ENCODE measurements around the gene SUPT4H1.

Gene SUPT4H1

GRCh38 chr17:58337600-58338453, 14.2 kb downstream of the SUPT4H1 start:
- H2AK5ac ChIP-seq (ENCODE audit: low read length, severe bottlenecking), result no peak overlapping the region
- peak overlapping the region; percentile 61 to 93 for H2BK12ac ChIP-seq (ENCODE audit: low read length in 2 of 2)
- H4K91ac ChIP-seq (ENCODE audit: low read length), result peak overlapping the region; percentile 84
- H3K27me3 ChIP-seq (ENCODE audit: control insufficient read depth in 1 of 2, insufficient read depth in 1 of 2, low read length in 2 of 2), result no peaks in the 10 kb centered on the region
- no peaks in the 10 kb centered on the region for H3K36me3 ChIP-seq (ENCODE audit: control insufficient read depth in 1 of 2, insufficient read depth in 2 of 2, low read depth in 1 of 2, low read length in 2 of 2)
- peak overlapping the region; percentile 54 for H2AFZ ChIP-seq (ENCODE audit: low read depth, low read length)
- H3K4me3 ChIP-seq (ENCODE audit: insufficient read depth in 1 of 2, low read depth in 1 of 2, low read length in 2 of 2), result no peak overlapping the region
- peak; percentile 86 for DNase-seq
- no peak overlapping the region for H3K23ac ChIP-seq (ENCODE audit: low read length in 2 of 2)
- H2BK15ac ChIP-seq (ENCODE audit: low read depth, poor library complexity, severe bottlenecking), result peak overlapping the region; percentile 73
- H3K4ac ChIP-seq (ENCODE audit: low read depth in 1 of 2, low read length in 2 of 2), result peak overlapping the region; percentile 37 to 54
- H3K79me1 ChIP-seq (replicated peaks; ENCODE audit: low read length, poor library complexity, severe bottlenecking), result no peaks in the 10 kb centered on the region
- peak overlapping the region; percentile 58 for H3K9ac ChIP-seq (ENCODE audit: low read length)
- peaks cover 18% of the 10 kb centered on the region for H3K4me1 ChIP-seq (ENCODE audit: control insufficient read depth, insufficient read depth, low read depth, low read length)
- H2BK120ac ChIP-seq (ENCODE audit: low read depth, low read length), result peak overlapping the region; percentile 65
- H3K18ac ChIP-seq (ENCODE audit: low read depth in 1 of 2, low read length in 2 of 2), result peak overlapping the region; percentile 65 to 90
- H3K14ac ChIP-seq (ENCODE audit: low read length in 2 of 2), result peak overlapping the region in 1 of 2 experiments; percentile 6
- no peaks in the 10 kb centered on the region for H3K9me3 ChIP-seq (ENCODE audit: control insufficient read depth, low read length)
- peak overlapping the region; percentile 78 for H4K8ac ChIP-seq (ENCODE audit: low read length)
- no peak overlapping the region for H2BK5ac ChIP-seq (ENCODE audit: low read depth, low read length, poor library complexity, severe bottlenecking)
- 48% methylated on average over 22 of the region's 23 CpGs for WGBS
- no peak overlapping the region for H3K4me2 ChIP-seq (ENCODE audit: low read length, poor library complexity, severe bottlenecking)
- H3K27ac ChIP-seq (ENCODE audit: low read length, poor library complexity, severe bottlenecking), result peak overlapping the region; percentile 17

- Histone ChIP-seq H4K91ac (ENCODE audit: low read length) (peak overlapping the region; percentile 25), H2AK5ac (ENCODE audit: low read length, severe bottlenecking) (no peak overlapping the region), H3K9ac (ENCODE audit: low read length) (peak overlapping the region; percentile 58), H3K23ac (ENCODE audit: low read length in 2 of 2) (no peak overlapping the region), H3K9me3 (ENCODE audit: control insufficient read depth, low read length) (no peaks in the 10 kb centered on the region), H2BK15ac (ENCODE audit: low read depth, poor library complexity, severe bottlenecking) (no peak overlapping the region), H2BK5ac (ENCODE audit: low read depth, low read length, poor library complexity, severe bottlenecking) (no peak overlapping the region), H3K4me1 (ENCODE audit: control insufficient read depth, insufficient read depth, low read depth, low read length) (peaks cover 18% of the 10 kb centered on the region), H3K4me3 (ENCODE audit: insufficient read depth in 1 of 2, low read depth in 1 of 2, low read length in 2 of 2) (no peak overlapping the region), H3K4ac (ENCODE audit: low read depth in 1 of 2, low read length in 2 of 2) (no peak overlapping the region), H2BK120ac (ENCODE audit: low read depth, low read length) (no peak overlapping the region), H2BK12ac (ENCODE audit: low read length in 2 of 2) (no peak overlapping the region), H2AFZ (ENCODE audit: low read depth, low read length) (peak overlapping the region; percentile 8), H3K79me1 (replicated peaks; ENCODE audit: low read length, poor library complexity, severe bottlenecking) (no peaks in the 10 kb centered on the region), H3K36me3 (ENCODE audit: control insufficient read depth in 1 of 2, insufficient read depth in 2 of 2, low read depth in 1 of 2, low read length in 2 of 2) (no peaks in the 10 kb centered on the region), H3K27ac (ENCODE audit: low read length, poor library complexity, severe bottlenecking) (no peak overlapping the region), H3K27me3 (ENCODE audit: control insufficient read depth in 1 of 2, insufficient read depth in 1 of 2, low read length in 2 of 2) (no peaks in the 10 kb centered on the region), H3K14ac (ENCODE audit: low read length in 2 of 2) (peak overlapping the region in 1 of 2 experiments; percentile 6), H4K8ac (ENCODE audit: low read length) (peak overlapping the region; percentile 78), H3K18ac (ENCODE audit: low read depth in 1 of 2, low read length in 2 of 2) (peak overlapping the region; percentile 65 to 67), H3K4me2 (ENCODE audit: low read length, poor library complexity, severe bottlenecking) (no peak overlapping the region)
- WGBS, result 59% methylated on average over 6 of the region's 7 CpGs
- DNase-seq, result no peak
These were observed 14.8 kb downstream of the SUPT4H1 start for GRCh38 chr17:58337210-58337599.

- Histone ChIP-seq H4K91ac (ENCODE audit: low read length) (peak overlapping the region; percentile 28), H3K9me3 (ENCODE audit: control insufficient read depth, low read length) (no peaks in the 10 kb centered on the region), H2AK5ac (ENCODE audit: low read length, severe bottlenecking) (no peak overlapping the region), H2BK5ac (ENCODE audit: low read depth, low read length, poor library complexity, severe bottlenecking) (no peak overlapping the region), H3K9ac (ENCODE audit: low read length) (no peak overlapping the region), H3K27ac (ENCODE audit: low read length, poor library complexity, severe bottlenecking) (no peak overlapping the region), H4K8ac (ENCODE audit: low read length) (peak overlapping the region; percentile 45), H2BK120ac (ENCODE audit: low read depth, low read length) (no peak overlapping the region), H3K4me3 (ENCODE audit: insufficient read depth in 1 of 2, low read depth in 1 of 2, low read length in 2 of 2) (no peak overlapping the region), H2AFZ (ENCODE audit: low read depth, low read length) (peak overlapping the region; percentile 61), H3K36me3 (ENCODE audit: control insufficient read depth in 1 of 2, insufficient read depth in 2 of 2, low read depth in 1 of 2, low read length in 2 of 2) (no peaks in the 10 kb centered on the region), H3K4me1 (ENCODE audit: control insufficient read depth, insufficient read depth, low read depth, low read length) (peaks cover 18% of the 10 kb centered on the region), H3K27me3 (ENCODE audit: control insufficient read depth in 1 of 2, insufficient read depth in 1 of 2, low read length in 2 of 2) (no peaks in the 10 kb centered on the region), H2BK15ac (ENCODE audit: low read depth, poor library complexity, severe bottlenecking) (no peak overlapping the region), H3K23ac (ENCODE audit: low read length in 2 of 2) (peak overlapping the region in 1 of 2 experiments; percentile 11), H3K4me2 (ENCODE audit: low read length, poor library complexity, severe bottlenecking) (no peak overlapping the region), H3K79me1 (replicated peaks; ENCODE audit: low read length, poor library complexity, severe bottlenecking) (no peaks in the 10 kb centered on the region), H2BK12ac (ENCODE audit: low read length in 2 of 2) (peak overlapping the region; percentile 17 to 75), H3K14ac (ENCODE audit: low read length in 2 of 2) (no peak overlapping the region), H3K4ac (ENCODE audit: low read depth in 1 of 2, low read length in 2 of 2) (peak overlapping the region in 1 of 2 experiments; percentile 33), H3K18ac (ENCODE audit: low read depth in 1 of 2, low read length in 2 of 2) (peak overlapping the region; percentile 7 to 67)
- no peak for DNase-seq
- WGBS, result 81% methylated on average over 4 of the region's 5 CpGs
These were observed 15.4 kb downstream of the SUPT4H1 start for GRCh38 chr17:58336456-58337209.

Measured in mesenchymal stem cell (in vitro differentiated cells and primary cell).